CD1c-positive myeloid dendritic cell (primary cell): Measurements from ENCODE around the gene C12orf60.

Experiments used
- DNase-seq: peaks from one replicate; pipeline ENCODE4 v3.0.0-alpha.2; 2016; ENCODE audit errors: extremely low spot score

Gene C12orf60

DNA sequence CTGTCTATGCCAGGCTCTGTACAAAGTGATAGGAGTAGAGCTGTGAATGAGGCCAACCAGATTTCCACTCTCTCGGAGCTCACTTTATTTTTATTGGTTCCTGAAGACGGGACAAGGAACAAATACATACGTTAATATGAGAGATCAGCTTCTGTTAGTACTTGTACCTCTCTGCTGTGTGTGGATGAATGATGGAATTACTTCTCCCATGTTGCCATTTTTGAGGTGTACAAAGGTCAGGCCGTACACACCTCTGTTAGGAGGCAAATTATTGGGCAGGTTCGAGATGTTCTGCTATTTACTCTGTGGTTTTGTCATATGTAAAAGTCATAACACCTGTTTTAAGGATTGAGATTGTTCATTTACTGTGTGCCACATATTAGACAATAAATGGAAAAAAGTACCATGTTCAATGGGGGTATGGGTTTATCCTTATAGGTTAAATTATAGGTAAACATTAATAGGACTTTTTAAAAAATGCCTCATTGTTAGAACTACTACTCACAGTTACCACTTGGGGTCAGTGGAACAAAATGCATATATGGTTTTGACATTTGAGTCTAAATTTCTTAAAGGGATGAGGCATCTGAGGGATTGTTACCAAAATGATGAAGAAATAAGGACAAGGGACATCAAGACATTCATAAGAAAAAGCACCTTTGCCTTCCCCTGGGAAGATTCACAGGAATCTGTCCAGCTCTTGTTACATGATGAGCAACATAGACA is 27.1 kb upstream of the C12orf60 start:
- no peak for DNase-seq

DNA sequence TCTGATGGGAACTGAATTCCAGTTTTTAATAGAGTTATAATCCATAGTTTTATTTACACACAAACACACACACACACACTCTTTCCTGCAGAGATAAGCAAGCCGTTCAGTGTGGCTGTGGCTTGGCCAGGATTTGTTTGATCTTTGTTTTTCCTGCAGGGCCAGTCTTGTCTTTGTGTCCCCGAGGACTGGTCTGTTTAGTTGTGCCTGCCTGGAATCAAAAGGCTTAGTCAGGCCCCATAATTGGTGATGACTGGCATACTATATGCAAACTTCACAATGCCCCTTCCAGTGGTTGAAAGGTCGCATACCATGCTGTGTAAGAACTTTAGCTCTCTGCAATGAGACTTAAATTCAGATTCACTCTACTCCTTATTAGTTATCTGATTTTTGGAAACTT is 26.2 kb upstream of the C12orf60 start:
- no peak for DNase-seq

DNA sequence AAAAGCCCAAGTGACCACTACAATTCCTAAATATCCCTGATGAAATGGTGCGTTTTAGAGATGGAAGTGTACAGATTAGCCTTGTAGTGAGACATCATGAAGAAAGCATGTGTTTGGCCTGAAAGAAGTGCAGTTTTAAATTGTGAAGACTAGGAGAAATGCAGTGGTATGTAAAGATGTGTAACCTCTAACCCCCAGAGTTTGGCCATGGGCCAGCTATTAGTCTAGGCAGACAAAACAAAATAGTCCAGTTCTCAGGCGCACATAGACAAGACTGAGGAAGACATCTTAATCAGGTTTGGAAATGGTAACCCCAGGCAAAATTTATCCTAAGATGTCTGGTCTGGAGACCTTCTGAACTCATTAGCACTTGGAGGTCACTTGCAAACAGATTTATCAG is 23.6 kb upstream of the C12orf60 start:
- DNase-seq = no peak

DNA sequence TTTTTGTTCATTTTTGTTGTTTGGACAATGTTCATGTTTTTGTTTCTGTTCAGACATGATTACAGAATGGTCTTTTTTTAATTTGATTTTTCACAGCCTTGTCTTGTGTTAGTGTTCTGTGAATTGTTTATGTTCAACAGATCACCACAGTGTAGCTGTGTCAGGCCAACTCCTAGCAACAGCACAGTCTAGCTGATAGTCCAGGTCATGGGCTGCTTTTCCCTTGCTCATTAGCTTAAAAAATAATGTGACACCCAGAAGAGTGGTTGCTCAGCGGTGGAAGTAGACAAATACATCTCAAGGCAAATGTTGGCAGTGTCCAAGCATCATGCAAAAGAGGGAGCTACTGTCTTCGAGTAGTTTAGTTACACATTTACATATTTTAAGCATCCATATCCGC is 22.6 kb upstream of the C12orf60 start:
- no peak for DNase-seq

DNA sequence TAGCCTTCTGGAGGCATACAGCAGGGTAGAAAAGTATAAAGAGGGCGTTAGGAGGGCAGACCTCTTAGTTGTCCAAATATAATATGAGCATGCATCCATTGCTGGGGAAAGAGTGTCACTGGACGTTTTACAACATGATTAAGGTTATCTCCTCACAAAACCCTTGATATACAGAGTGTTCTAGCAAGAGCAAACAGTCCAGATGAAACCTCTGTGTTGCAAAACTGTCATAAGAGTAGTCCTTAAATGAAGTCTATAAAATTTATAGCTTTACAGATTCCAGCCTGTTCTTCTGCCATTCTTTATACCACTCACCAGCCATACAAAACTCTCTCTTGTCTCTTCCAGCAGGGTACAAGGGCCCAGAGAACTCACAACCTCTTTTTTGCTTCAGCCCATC is 21.9 kb upstream of the C12orf60 start:
- DNase-seq = no peak

DNA sequence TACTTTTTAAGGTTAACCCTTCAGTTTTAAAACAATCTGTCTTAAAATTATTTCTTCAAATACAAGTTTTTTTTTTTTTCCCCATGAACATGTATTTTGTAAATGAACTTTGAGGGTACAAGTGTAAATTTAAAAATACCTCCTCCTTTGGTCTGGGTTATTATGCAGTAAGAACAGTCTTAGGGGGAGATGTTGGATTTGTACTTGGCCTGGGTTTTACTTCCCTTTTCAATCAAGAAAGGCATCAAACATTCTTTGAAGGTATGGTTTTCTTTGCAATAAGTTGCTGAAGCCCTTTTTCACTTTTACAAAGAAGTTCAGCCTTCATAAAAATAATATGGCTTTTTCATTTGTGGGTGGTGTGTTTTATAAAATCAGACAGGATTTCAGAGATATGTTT is 20.7 kb upstream of the C12orf60 start:
- no peak for DNase-seq

DNA sequence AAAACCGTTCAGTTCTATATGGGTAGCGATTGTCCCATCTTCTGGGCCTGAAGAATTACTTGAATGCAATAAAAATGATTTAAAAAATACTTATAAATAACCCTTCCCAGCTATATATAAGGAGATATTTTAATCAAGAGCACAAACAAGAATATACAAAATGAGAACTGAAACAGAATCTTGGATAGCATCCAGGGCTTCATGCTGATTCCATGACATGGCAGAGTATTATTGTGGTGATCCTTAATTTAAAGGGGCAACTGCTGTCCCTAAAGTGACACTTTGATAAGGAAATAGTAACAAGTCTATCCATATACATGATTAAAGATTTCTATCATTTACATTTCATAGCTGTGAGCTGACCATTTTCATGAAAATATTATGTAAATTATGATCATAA is 19.0 kb upstream of the C12orf60 start:
- peak; percentile 45 for DNase-seq

DNA sequence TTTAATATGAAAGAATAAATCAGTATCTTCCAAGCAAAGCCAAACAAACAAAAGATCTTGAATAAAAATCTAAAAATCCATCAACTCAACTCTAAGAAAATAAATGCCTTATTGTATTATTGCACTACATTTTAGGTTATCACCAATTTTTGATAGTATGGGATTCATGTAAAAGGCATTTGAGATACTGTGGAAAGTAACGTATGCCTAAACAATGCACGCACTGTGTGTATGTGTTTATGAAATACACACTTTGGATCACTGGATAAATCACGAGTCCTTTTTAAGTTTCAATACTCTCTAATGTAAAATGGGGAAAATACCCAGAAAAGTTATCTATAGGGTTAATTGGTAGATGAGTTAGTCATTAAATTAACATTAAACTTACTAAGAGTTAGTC is 17.9 kb upstream of the C12orf60 start:
- DNase-seq = no peak

DNA sequence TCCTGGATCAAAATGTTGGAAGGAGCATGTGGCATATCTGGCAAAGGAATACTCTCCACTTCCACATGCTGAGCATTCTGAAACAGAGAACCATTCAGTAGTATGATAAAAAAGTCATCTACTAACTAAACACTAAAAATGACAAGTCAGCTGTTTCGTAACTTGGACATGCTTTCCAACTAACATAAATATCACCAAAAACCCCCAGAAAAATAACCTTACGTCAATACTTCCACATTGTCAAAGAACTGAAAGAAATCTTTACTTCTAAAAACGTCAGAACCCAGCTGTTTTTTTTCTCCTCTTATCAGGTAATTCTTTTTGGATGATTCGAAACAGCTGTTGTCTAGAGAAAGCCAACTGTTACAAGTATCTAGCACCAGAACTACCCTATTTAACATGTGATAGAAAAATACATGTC is 8.4 kb upstream of the C12orf60 start:
- DNase-seq = no peak

DNA sequence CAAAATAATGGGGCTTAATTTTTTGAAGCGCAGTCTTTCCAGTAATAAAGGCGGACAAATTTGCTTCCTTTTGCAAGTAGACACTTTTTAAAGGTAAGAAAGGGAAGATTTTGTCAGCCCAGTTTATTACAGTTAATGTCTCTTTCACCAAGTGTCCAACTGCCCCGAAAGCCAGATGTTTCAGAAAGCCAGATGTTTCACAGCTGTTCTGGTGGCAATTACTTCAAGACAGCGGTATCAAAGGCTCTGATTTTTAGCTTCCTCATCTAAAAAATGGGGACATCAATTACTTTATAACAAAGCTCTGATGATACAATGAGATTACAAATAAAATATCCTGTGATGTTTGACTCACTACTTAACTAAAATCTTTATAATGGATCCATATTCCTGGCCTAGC is 1.2 kb upstream of the C12orf60 start:
- peak; percentile 15 for DNase-seq

DNA sequence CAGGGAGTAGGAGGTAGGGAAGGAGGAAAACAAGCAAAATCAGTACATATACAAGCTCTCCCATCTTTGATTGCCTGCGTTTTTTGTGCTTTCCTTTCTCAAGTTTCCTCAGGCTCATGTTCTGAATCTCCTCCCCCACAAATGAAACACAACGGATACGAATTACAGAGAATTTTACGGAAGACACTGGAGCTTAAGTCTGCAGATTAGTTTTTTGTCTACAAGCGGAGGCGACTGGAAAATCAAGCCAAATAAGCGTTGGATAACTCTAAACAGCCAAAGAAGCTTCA is 804 bp upstream of the C12orf60 start:
- no peak for DNase-seq

DNA sequence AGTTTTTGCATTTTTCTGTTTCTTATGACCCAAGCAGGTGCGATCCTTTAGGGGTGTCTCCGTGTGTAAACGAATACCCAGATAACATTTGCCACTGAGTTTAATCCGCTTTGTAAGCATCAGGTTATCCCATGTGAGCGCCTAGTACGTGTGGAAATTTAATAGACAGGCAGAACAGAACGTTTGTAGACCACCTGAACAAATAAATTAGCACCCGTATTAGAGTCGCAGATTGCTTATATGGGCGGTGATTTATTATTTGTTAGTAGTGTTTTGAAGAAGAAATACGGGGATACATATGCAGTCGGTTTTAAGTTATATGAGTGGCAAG is 325 bp downstream of the C12orf60 start:
- DNase-seq = no peak

DNA sequence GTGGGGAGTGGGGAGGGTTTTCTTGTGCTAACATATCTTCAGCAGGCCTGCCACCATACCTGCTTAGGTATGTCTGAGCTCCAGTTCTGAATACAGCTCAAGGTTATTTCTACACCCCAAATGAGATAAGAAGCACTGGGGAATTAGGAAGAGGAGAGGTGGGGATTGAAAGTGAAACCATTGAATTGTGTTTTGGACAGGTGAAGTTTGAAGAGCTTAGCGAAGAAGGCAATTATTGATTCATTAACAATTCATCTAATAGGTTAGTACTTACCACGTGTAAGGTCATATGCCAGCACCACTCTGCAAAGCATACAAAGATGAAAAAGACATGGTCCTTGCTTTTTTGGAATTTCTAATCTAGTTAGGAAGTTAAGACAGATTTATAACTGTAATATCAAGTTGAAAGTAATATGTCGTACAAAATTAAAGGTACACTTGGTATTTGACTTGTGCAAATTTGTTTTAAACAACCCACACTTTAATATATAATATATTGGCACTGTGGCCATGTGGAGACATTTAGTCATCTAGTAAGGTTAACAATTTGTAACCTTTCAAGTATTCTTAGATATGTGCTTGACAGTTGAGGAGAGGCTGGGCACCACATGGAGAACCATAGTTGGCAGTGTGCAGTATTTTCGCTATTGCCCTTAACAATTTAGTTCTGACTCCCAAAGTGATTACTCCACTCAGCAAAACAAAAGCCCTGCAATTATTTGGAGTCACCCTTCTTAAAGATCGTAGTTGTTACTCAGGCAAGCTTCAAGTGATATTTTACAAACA is 6.9 kb downstream of the C12orf60 start:
- DNase-seq = no peak

DNA sequence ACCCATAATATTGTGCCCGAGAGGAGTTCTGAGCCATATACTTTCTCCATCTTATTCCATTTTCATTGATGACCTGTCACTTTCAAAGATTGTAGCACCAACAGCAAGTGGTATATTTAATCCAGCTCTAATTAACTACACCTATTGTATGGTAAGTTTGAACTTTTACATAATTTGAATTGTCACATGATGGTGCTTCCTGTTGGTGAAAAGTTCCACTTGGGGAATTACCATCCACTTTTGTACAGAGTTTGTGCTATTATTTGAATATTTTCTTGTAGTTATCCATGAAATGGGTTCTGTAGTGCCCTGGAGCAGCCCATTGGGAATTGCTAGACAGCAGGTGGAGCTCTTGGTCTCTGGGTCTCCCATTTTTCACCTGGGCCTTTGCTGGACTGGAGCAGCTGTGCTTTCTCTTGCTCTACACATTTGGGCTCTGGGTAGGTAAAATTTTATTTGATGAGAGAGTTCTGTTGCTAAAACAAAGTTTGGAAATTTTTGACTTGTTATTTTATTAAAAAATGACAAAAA is 7.5 kb downstream of the C12orf60 start:
- DNase-seq = no peak

DNA sequence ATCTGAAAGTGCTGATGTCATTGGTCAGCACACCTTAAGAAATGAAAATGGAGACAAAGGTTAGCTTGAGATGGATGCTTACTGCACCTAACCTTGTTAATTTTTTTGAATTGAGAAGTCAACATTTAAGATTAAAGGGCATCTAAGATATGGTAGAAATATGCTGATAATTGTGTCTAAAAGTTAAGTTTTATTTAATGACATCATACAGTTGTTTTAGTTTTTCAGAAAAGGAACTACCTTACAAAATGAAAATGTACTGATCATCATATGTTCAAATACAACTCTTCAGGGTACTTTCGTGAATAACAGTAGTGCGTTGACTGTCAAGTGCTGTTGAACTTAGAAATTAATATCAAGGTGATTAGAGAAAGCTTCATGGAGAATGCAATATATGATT is 8.0 kb downstream of the C12orf60 start:
- no peak for DNase-seq

DNA sequence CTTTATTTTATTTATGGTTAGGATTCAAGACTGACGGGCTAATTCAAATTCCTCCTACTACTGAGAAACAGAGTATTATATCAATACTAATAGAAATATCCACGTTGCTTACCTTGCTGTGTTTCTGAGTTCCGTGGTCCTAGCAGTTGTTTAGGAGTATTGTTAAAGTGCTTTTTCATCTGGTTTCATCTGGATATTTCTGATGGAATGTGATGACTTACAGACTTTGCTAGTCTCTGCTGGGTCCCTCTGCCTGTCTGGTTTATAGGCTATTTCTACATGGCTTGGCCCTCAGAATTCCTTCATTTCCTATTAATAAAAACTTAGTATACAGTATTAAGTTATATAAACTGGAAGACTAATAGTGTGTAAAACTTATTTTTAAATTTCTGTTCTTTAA is 10.5 kb downstream of the C12orf60 start, which contains the start of gene SMCO3:
Gene SMCO3 (minus strand): TSS at position 169 of the 400 bp plus-strand sequence. CDS start 7,502 bp downstream, outside the sequence.
- DNase-seq = no peak

DNA sequence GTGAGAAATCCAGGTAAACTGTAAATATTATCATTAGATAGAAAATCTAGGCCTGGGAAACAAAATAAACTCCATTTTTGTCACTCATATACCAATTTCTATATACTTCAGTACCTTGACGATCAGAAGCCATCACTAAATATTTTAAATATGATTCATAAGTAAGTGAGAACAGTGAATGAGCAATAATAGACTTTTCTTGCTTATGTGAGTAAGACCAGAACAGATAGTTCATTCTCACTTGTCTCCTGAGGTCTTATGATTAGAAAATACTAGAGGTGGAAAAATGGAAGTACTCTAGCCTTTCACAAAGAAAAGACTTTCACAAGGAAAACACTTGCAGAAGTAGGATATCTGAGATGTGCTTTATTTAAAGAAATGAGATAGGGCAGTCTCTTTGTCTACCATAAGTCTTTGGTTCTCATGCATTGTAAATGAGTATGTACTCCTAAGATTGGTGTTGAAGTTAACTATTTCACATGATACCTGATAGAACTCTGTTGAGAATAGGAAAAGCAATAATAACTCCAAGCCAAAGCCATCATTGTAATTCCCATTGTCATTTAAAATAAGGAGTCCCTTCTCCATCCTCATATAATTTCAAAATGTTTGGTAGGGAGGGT is 20.7 kb downstream of the C12orf60 start:
- DNase-seq = no peak

DNA sequence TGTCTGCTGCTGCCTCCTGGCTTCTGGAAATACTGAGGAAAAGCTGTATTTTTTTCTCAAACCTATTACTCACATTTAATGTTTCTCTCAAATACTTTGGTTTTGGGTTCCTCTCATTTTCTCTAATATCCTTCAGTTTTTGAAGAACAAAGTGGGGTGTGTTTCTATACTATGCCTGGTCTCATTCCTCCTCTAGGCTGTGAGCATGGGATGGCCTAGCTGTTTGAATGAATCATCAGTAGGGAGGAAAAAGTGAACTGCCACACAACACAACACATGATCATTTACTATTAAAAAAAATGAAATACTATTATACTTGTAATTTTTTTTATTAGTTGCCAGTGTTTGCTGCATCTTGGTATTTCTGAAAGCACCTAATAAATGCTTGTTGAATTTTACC is 21.8 kb downstream of the C12orf60 start:
- DNase-seq = no peak

DNA sequence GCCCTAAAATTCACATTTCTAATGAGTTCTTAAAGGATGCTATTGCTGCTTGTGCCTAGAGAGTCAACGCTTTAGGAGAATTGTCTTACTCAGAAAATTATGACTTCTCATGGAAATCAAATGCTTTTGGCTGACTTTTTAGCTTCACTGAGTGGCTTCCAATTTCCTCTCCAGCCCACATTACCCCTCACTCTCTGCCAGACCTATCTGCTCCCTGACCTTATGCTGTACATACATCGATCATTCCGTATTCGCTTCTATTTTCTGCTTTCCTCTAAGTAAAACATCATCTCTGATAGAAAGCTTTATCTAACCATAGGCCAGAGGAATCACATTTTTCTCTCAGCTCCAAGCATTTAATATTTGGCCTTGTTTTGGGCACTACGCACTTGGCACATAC is 23.0 kb downstream of the C12orf60 start:
- no peak for DNase-seq

DNA sequence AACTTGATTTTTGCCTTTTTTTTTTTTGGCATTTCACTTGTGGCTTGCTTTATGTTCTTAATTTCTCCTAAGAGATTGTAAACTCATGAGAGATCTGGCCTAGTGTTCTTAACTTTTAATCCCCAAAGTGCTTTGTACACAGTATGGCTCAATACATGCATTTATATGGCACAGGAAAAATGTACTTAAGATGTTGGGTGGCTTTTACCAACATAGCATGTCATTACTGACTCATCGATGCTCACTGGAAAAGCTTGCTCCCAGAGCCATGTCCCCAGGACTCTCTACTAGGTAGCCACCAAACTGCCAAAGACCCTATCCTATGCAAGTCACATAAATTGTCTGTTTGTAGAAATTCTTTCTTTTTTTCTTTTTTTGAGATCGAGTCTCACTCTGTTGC is 23.6 kb downstream of the C12orf60 start:
- DNase-seq = no peak

DNA sequence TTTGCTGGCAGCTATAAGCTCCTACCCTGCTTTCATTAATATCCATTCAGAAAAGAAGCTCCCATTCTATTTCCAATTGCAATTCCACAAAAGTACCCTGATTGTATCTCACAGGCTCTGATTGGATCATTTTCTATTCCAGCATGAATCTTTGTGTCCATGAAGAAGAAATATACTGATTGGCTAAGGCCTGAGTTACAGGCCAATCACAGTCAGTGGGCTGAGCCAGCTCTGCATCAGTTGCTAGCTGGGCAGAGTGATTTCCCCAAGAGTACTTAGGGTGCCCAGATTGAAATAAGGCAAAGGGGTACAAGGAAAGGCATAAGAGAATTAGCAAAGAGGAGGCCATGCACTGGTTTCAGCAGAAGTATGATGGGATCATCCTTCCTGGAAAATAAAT is 25.4 kb downstream of the C12orf60 start:
- DNase-seq = peak; percentile 28

DNA sequence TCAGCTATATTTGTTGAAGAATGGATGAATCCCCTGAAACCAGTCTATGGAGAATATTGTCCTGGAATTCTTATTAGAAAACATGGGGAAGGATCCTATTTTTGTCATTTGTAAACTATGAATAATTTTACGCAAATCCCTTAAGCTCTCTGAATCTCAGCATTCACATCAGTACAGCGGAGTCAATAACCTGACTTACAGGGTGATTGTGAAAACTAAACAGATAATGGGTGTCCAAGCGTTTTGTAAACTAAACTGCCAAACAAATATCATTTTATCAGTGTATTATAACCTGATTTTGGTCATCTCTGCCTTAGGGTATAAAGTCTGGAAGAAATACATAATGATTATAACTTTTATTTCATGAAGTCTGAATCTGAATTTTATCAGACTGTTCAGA is 29.9 kb downstream of the C12orf60 start:
- no peak for DNase-seq

DNA sequence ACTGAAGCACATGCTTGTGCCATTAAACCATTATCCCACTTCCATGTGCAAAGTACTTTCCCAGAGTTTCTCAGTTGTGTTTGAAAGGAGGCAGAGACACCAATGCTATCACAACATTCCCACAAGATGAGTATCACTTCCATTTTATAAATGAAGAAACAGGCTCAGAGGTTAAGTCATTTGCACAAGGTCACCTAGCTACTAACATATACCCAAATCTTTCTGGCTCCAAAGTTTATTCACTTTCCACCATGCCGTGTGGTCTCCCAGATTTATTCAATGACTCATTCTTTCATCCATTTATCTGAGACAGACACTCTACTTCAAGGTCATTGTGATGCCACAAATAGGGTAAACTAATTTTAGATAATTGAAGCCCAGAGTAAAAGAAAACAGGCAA is 30.5 kb downstream of the C12orf60 start:
- DNase-seq = no peak
